Measurements from ENCODE around the gene TNFAIP1. TPM values are rescaled to one million over a fixed set of nuclear protein-coding genes. Genes with fewer than 3 reads are reported as not detected.

TNFAIP1 gene
- total RNA-seq, 1 experiment from 2014 or later, result 26.3 TPM

- no peak for DNase-seq (ENCODE audit: low spot score)
These were observed 10.0 kb downstream of the TNFAIP1 start for GRCh38 chr17:28345419-28346198.

DNA sequence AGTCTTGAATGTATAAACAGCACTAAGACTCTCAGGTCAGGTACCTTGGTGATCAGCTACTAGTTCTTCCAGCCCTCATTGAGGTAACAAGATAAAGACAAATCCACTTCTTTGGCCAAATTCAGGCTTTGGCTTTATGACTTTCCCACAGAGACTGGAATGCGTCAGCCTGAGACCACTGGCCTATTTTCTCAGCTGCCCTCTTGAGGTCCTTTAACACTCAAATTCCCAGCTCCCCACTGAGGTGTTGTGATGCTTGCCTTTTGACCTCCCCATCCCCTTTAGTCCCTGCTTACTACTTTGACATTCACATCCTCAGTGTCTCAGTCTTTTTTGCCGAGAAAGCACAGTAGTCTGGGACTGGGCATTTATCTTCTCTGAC is 10.6 kb downstream of the TNFAIP1 start:
- no peak for DNase-seq (ENCODE audit: low spot score)

DNA sequence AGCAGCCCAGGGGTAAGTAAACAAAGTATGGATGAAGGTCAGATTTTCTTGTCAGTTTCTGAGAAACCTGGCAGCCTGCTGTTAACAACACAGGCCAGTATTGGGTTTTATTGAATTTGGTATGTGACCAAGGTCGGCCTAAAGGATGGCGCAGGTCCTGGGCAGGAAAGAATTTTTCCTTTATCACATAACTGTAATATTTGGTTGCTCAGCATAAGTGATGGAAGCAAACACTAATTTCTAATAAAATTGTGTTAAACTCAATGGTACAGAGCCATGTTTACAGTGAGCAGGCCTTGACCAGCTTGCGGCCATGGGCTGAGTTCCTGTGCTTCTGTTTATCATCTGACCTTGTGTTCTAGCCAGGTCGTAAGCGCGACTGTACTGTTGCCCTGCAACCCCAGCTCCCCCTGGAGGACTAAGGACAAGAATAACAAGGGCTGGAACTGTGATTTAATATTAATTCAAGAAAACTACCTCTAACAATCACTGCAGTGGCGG is 11.2 kb downstream of the TNFAIP1 start:
- DNase-seq (ENCODE audit: low spot score), result no peak

DNA sequence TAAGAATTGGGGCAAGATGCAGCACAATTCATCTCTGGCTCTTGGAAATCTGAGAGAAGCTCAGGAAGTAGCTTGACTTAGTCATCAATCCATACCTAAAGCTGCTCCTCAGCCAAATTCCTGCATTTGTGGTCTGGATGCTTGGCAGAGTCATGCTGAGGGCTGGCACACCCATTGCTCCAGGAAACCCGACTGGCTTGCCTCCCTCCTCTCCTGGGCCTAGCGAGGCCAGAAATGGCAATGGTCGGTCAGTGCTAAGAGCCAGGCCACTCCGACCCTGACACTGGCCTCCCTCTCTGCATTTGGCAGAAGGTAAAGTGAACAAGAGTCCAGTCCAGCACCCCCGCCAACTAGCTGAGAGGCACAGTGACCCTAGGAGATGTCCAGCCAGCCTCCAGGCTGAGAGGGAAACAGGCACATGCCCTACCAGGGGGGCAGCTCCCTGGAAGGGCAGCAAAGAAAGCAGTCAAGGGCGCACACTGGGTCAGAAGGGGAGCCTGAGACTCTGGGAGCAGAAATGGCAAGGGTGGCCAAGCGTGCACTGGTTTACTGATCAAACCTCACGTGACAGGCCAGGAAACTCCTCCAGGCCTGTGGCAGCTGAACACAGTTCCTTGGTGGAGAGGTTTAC is 11.8 kb downstream of the TNFAIP1 start:
- DNase-seq (ENCODE audit: low spot score), result peak; percentile 92

GRCh38 chr17:28348979-28349378 is 13.4 kb downstream of the TNFAIP1 start:
- no peak for DNase-seq (ENCODE audit: low spot score)

DNA sequence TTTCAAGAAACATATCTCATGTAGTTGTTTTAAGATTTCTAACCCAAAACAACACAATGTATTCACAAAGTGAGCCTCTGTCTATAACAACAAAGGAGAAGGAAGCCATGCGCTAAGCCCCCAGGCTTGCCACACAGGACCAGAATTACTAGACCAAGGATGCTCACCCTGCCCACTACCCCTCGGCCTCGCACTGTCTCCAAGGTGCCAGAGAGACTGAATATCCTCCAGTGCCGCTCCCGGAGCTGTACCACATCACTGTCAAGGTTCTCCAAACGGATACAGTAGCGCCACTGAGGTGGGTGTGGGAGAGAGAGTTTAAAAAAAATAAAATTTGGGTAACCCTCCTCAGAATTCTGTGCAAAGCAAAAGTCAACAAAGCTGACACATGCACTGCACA is 14.7 kb downstream of the TNFAIP1 start:
- DNase-seq (ENCODE audit: low spot score), result no peak

- peak; percentile 90 for DNase-seq (ENCODE audit: low spot score)
These were observed 21.7 kb downstream of the TNFAIP1 start, which contains the start of gene POLDIP2 for GRCh38 chr17:28357061-28357900. Gene POLDIP2 (minus strand): TSS chr17:28357527. CDS start chr17:28357448, 79 bp downstream.

DNA sequence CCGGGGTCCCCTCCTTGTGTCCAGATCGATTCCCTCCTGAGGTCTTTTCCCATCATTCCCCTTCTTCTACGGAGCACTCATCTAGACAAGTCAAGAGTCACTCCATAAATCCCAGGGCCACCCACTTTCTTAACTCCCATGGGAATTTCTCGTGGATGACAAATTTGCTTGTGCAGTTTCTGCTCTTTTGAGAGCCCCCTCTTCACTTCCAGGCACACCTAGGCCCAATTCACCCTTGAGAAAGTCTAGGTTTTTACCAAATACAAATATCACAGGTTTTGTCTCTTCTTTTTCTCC is 22.3 kb downstream of the TNFAIP1 start:
- DNase-seq (ENCODE audit: low spot score), result no peak

DNA sequence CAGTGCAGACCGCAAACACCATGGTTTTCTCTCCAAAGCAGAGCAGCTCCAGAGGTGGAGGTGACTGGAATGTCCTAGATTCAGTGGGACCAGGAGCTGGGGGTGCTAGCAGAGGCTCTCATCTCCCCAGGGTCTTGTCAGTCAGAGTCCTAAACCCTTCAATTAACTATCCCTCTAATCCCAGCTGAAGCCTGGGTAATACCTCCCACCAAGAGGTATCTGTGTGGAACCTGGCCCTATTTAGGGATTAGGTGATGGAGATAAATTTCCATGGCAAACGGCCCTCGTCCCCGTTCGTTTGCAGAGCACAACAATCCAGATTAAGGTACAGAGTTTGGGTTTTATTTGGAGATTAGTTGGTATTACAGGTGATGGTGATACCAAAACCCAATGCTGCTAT is 27.6 kb downstream of the TNFAIP1 start:
- no peak for DNase-seq (ENCODE audit: low spot score)

GRCh38 chr17:28363776-28364650 is 28.5 kb downstream of the TNFAIP1 start:
- DNase-seq (ENCODE audit: low spot score), result no peak

GRCh38 chr17:28364665-28365363 is 29.3 kb downstream of the TNFAIP1 start, which contains the start of gene SEBOX:
Gene SEBOX (minus strand): TSS chr17:28365199. CDS start chr17:28365151, 48 bp downstream.
- no peak for DNase-seq (ENCODE audit: low spot score)

DNA sequence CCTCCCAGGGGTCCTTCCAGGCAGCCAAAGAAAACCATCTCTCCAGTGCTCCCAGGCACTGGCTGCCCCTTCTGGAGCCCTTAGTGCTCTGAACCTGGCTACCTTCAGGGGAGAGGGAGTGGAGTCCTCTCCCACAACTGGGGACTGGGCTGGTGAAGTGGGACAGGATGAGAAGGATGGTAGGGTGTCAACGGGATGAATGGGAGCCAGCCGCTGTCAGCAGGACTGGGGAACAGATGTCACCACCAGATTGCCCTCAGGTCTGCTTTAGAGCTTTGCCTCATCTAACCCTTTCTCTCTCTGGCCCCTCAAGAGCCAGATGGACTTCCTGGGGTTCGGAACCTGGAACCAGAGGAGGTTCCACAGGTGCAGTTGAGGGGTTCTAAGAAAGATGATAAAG is 29.9 kb downstream of the TNFAIP1 start:
- no peak for DNase-seq (ENCODE audit: low spot score)

DNA sequence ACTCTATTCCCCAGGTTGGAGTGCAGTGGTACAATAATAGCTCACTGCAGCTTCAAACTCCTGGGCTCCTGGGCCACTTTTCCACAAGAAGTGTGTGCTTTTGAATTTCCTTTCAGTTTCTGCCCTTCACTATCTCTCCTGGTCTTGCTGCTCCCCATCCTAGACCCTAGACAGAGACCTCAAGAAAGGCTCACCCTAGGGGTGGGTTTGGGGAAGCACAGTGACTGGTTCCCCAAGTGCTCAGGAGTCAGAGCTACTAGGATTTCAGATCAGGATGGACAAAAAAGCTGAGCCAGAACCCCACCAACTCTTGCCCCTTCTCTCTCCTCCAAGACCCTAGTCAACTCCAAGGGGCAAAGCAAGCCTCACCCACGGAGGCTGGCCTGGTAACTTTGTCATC is 31.0 kb downstream of the TNFAIP1 start:
- DNase-seq (ENCODE audit: low spot score), result no peak

- DNase-seq (ENCODE audit: low spot score), result no peak
These were observed 32.2 kb downstream of the TNFAIP1 start for GRCh38 chr17:28367641-28368305.

DNA sequence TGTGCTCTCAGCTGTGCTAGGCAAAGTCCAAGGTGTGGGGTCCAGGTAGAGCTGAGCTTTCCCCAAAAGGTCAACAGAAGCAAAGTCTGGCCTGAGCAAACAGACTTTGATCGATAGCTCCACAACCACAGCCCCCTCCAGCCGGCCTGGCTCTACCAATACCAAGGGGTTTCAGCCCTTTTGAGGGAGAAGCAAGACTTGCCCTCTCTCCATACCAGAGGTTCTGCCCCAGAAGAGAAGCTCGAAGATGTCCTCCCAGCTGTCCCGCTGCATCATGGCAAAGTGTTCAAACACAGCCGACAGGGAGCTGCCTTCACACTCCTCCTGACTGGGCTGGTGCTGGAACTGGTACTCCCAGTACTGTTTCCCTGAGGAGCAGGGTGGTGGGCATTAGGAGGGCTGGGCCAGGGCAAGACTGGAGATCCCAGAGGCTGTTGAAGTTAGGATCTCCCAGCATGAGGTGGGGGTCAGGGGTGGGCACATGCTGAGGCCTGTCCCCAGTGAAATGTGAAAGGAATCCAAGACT is 32.8 kb downstream of the TNFAIP1 start:
- no peak for DNase-seq (ENCODE audit: low spot score)

- no peak for DNase-seq (ENCODE audit: low spot score)
These were observed 33.5 kb downstream of the TNFAIP1 start for GRCh38 chr17:28368915-28369683.

DNA sequence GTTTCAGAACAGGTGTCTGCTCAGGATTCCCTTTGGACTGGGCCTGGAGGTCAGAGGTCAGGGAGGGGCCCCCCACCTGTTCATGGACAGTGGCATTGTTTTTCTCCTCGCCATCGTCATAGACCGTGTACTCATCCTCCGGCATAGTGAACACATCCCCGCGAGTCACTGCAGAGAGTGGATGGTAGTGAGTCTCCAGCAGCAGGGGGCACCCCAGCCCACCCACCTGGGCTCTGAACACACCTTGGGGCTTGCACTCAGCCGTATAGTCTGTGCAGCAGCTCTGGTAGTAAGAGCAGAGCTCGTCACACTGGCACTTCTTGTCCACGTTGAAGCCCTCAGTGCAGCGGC is 34.1 kb downstream of the TNFAIP1 start:
- no peak for DNase-seq (ENCODE audit: low spot score)

- DNase-seq (ENCODE audit: low spot score), result no peak
These were observed 34.6 kb downstream of the TNFAIP1 start, which contains the start of gene VTN for GRCh38 chr17:28370035-28370743. Gene VTN (minus strand): TSS chr17:28370307. CDS start chr17:28370203, 104 bp downstream.

DNA sequence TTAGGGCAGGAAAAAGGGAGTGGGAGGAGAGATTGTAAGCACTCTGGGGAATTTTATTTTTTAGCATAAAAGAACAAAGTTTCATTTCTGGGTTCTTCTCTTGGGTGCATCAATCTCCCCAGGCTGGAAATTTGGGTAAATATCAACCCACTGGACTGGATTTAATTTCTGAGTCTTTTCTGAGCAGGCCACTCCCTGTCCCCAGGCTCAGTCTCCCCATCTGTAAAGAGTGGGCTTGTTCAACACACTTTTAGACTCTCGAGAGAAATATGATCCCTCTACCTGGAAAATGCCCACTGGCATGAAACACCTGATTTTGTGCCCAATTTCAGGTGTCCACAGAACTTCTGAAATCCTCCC is 35.2 kb downstream of the TNFAIP1 start:
- no peak for DNase-seq (ENCODE audit: low spot score)
